ENCODE data around the gene TENT4B. TPM values are rescaled to one million over a fixed set of nuclear protein-coding genes. Genes with fewer than 3 reads are reported as not detected.

Gene TENT4B
- total RNA-seq, 1 experiment from 2014 or later: 13.0 TPM

DNA sequence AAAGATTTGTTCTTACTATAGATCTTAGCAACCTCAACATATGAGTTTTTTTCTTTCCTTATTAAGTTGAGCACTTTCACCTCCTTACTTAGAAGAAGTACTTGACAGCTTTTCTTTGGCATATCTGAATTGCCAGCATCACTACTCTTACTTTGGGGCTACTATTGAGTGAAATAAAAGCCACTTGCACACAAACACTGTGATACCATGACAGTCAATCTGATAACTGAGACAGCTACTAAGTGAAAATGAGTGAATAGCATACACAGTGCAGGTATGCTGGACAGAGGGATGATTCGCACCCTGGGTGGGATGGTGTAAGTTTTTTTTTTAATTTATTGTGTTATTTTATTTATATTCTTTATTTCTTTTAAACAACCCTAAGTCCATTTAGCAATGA lies 13.5 kb upstream of the TENT4B start:
- Histone ChIP-seq H3K9ac (ENCODE audit: extremely low read depth, insufficient read length, low read length) (no peak overlapping the region), H4K20me1 (ENCODE audit: control insufficient read depth, insufficient read depth, insufficient read length) (no peaks in the 10 kb centered on the region), H2BK12ac (ENCODE audit: insufficient read length, low read depth, low read length) (no peak overlapping the region), H3K56ac (ENCODE audit: insufficient read length, low read depth, low read length) (no peak overlapping the region), H3K14ac (ENCODE audit: insufficient read depth, low read length) (no peak overlapping the region), H4K5ac (ENCODE audit: insufficient read length, low read depth, low read length) (no peak overlapping the region), H3T11ph (ENCODE audit: low read length) (no peak overlapping the region), H2BK15ac (ENCODE audit: low read depth, low read length) (no peak overlapping the region), H3K27me3 (ENCODE audit: insufficient read depth, low read length) (no peaks in the 10 kb centered on the region), H3K23ac (ENCODE audit: insufficient read length, low read depth, low read length) (no peak overlapping the region), H3K18ac (ENCODE audit: insufficient read length, low read depth, low read length) (no peak overlapping the region), H4K91ac (ENCODE audit: insufficient read length, low read depth, low read length) (no peak overlapping the region), H3K79me2 (ENCODE audit: insufficient read depth, low read length) (no peaks in the 10 kb centered on the region), H3K4ac (ENCODE audit: low read depth, low read length) (no peak overlapping the region), H3K4me1 (ENCODE audit: insufficient read depth, low read length) (no peaks in the 10 kb centered on the region), H2AK5ac (ENCODE audit: insufficient read length, low read length) (no peak overlapping the region), H2AFZ (ENCODE audit: low read length) (no peak overlapping the region), H4K8ac (replicated peaks; ENCODE audit: insufficient read length, low read depth, low read length) (no peak overlapping the region), H3K27ac (ENCODE audit: insufficient read length, low read depth, low read length) (no peak overlapping the region), H3K9me3 (ENCODE audit: control insufficient read depth, low read depth, low read length) (no peaks in the 10 kb centered on the region), H3K4me2 (ENCODE audit: insufficient read depth, insufficient read length, low read length) (no peak overlapping the region), H3K23me2 (ENCODE audit: insufficient read length, low read depth, low read length, poor library complexity, severe bottlenecking) (no peaks in the 10 kb centered on the region), H2BK20ac (ENCODE audit: low read depth, low read length, poor library complexity, severe bottlenecking) (no peak overlapping the region), H2BK120ac (ENCODE audit: low read depth, low read length, poor library complexity, severe bottlenecking) (no peak overlapping the region), H3K79me1 (ENCODE audit: insufficient read depth, low read depth, low read length, poor library complexity, severe bottlenecking) (no peaks in the 10 kb centered on the region), H2BK5ac (ENCODE audit: insufficient read length, low read length) (no peak overlapping the region)
- no peaks in the 10 kb centered on the region for H3K4me1 Mint-ChIP-seq
- H3K27ac Mint-ChIP-seq: no peak overlapping the region
- H3K9me3 Mint-ChIP-seq: no peaks in the 10 kb centered on the region
- DNase-seq: no peak
- no peak overlapping the region for H3K4me3 Mint-ChIP-seq
- no CpG with 5 or more reads among the region's 1 CpG for WGBS (ENCODE audit: extremely low coverage, insufficient read length, low lambda C conversion rate)
- no peaks in the 10 kb centered on the region for H3K36me3 Mint-ChIP-seq (ENCODE audit: insufficient read depth in 1 of 3, low read depth in 3 of 3)
- TF ChIP-seq CTCF (conservative IDR thresholded peaks at IDR 0.05): no peak
- peaks cover 3% of the 10 kb centered on the region; the same call in 1 of the 2 replicates for H3K27me3 Mint-ChIP-seq (ENCODE audit: low read depth)
